GM06990 (cell line): ENCODE measurements around the gene DMD.

Source experiments
- DNase-seq: peaks from one replicate; pipeline ENCODE4 v3.0.0-alpha.2; 2011; ENCODE audit not compliant: insufficient read length; ENCODE audit errors: extremely low read depth
- H3K27me3 ChIP-seq: replicated peaks from 2 replicates; pipeline ENCODE4 v1.6.0; 2011; ENCODE audit warnings: low read length; ENCODE audit not compliant: control insufficient read depth, insufficient read depth
- H3K36me3 ChIP-seq: 2 replicates; pipeline ENCODE4 v1.5.1; 2011; ENCODE audit warnings: low read length; ENCODE audit not compliant: control insufficient read depth, insufficient read depth
- H3K4me3 ChIP-seq: replicated peaks from 2 replicates; pipeline ENCODE4 v1.5.1; 2011; ENCODE audit warnings: low read depth, mild to moderate bottlenecking, control low read depth, low read length
- TF ChIP-seq, protein P1 (sequence below): IDR thresholded peaks from 2 replicates; pipeline ENCODE4 v1.5.1; 2011; ENCODE audit warnings: low read length, control low read depth, mild to moderate bottlenecking, inconsistent platforms; ENCODE audit not compliant: insufficient read depth, poor library complexity, severe bottlenecking

Gene DMD

DNA sequence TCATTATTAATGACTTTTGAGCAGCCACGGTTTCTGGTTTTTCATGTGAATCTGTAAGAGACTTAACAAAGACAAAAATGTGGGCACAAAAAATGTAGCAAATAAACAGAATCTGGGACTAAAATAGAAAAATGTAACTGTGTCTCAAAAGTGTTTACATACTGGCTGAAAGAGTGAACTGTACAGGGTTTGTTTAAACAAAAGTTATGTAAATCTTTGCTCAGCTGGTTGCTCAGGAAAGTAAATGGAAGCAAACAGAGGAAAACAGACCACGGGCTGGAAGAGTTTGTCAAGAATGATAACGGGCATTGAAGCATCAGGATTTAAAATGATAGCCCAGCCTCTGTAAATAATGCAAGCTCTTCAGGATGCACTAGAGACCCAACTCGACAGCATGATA, 1217.7 kb downstream of the DMD start:
- Histone ChIP-seq H3K4me3 (no peak overlapping the region), H3K27me3 (no peaks in the 10 kb centered on the region), H3K36me3 (no peaks in the 10 kb centered on the region)
- TF ChIP-seq, protein P1, sequence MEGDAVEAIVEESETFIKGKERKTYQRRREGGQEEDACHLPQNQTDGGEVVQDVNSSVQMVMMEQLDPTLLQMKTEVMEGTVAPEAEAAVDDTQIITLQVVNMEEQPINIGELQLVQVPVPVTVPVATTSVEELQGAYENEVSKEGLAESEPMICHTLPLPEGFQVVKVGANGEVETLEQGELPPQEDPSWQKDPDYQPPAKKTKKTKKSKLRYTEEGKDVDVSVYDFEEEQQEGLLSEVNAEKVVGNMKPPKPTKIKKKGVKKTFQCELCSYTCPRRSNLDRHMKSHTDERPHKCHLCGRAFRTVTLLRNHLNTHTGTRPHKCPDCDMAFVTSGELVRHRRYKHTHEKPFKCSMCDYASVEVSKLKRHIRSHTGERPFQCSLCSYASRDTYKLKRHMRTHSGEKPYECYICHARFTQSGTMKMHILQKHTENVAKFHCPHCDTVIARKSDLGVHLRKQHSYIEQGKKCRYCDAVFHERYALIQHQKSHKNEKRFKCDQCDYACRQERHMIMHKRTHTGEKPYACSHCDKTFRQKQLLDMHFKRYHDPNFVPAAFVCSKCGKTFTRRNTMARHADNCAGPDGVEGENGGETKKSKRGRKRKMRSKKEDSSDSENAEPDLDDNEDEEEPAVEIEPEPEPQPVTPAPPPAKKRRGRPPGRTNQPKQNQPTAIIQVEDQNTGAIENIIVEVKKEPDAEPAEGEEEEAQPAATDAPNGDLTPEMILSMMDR: no peak
- no peak for DNase-seq

- H3K36me3 ChIP-seq: no peaks in the 10 kb centered on the region
- TF ChIP-seq, protein P1: no peak
- no peak overlapping the region for H3K4me3 ChIP-seq
- H3K27me3 ChIP-seq: no peaks in the 10 kb centered on the region
- no peak for DNase-seq
Measured at GRCh38 chrX:31988975-31989374, 1222.4 kb downstream of the DMD start.

DNA sequence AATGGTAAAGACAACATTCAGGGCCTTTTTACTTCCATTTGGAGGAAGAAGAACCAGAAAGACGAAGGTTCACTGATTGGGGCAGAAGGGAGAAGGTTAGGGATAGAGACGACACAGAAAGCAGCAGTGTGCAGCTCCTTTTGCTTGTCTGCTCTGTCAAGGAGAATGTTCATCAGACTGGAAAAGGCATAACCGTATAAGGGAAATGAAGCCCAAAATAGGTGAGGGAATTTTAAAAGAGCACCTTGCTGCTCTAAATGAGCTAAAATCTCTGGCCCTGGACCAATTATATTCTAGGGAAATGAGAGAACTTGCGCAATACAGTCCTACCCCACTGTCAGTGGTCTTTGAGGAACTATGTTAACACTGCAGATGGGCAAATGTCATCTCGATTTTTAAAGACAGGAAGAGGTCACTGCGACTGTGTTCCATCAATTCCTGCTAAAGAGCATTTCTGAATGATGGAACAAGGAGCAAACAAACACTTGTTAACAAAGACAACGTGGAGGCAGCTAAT, 1229.7 kb downstream of the DMD start:
- TF ChIP-seq, protein P1: no peak
- H3K27me3 ChIP-seq: no peaks in the 10 kb centered on the region

GRCh38 chrX:31969714-31970113, 1241.6 kb downstream of the DMD start:
- DNase-seq: no peak
- Histone ChIP-seq H3K27me3 (no peaks in the 10 kb centered on the region), H3K4me3 (no peak overlapping the region), H3K36me3 (no peaks in the 10 kb centered on the region)
- TF ChIP-seq, protein P1: no peak

More for the DNA sequence above, 1229.7 kb downstream of the DMD start:
- DNase-seq: no peak
- Histone ChIP-seq H3K4me3 (no peak overlapping the region), H3K36me3 (no peaks in the 10 kb centered on the region)

DNA sequence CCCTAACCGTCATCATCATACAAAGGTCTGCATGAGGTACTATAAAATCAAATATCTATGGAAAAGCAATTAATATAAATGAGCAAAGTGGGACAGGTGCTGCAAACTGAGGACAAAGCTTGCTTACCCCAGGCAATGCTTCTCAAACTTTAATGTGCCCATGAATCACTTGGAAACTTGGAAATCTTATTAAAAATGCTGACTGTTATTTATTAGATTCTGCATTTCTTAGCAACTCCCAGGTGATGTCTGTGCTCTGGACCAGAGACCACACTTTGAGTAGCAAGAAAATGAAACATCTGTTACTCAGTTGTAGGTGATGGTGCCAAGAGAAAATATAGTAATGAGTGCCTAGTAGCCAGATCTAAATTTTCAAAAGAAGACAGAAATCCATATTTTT, 1249.1 kb downstream of the DMD start:
- no peaks in the 10 kb centered on the region for H3K27me3 ChIP-seq
- DNase-seq: no peak
- no peaks in the 10 kb centered on the region for H3K36me3 ChIP-seq
- TF ChIP-seq, protein P1: no peak
- no peak overlapping the region for H3K4me3 ChIP-seq

GRCh38 chrX:31934842-31935370, 1276.4 kb downstream of the DMD start:
- TF ChIP-seq, protein P1: no peak
- Histone ChIP-seq H3K4me3 (no peak overlapping the region), H3K27me3 (no peaks in the 10 kb centered on the region), H3K36me3 (no peaks in the 10 kb centered on the region)
- DNase-seq: no peak
